PFSK-1 (cell line): Measurements from ENCODE around the gene EPB41L4A. TPM values are rescaled to one million over a fixed set of nuclear protein-coding genes. Genes with fewer than 3 reads are reported as not detected.

ENCODE experiments used
- FOXP2 ChIP-seq: optimal IDR thresholded peaks from 2 replicates; pipeline ENCODE3; 2011; ENCODE audit warnings: borderline replicate concordance, control low read depth, inconsistent platforms; ENCODE audit not compliant: insufficient read depth; ENCODE audit errors: extremely low read length, extremely low read depth
- POLR2AphosphoS5 ChIP-seq: IDR thresholded peaks from 2 replicates; pipeline ENCODE4 v1.6.1; 2012; ENCODE audit warnings: low read depth, mild to moderate bottlenecking, control low read depth, low read length, moderate library complexity
- SIN3A ChIP-seq: IDR thresholded peaks from 2 replicates; pipeline ENCODE4 v1.6.1; 2012; ENCODE audit warnings: mild to moderate bottlenecking, low read length, moderate library complexity, borderline replicate concordance; ENCODE audit not compliant: insufficient read depth
- TAF1 ChIP-seq: IDR thresholded peaks from 2 replicates; pipeline ENCODE4 v1.6.1; 2012; ENCODE audit warnings: low read length, control low read depth, borderline replicate concordance; ENCODE audit not compliant: insufficient read depth
- polyA plus RNA-seq: library from polyadenylated mRNA; unstranded; fragments of >200 nt; gene quantifications from one replicate; pipeline ENCODE4 v1.2.1, GENCODE V29; 2012; ENCODE audit warnings: low read depth, missing spikeins; ENCODE audit not compliant: insufficient read length
- TF ChIP-seq, protein P1 (sequence below), 2 experiments: IDR thresholded peaks; 2 replicates each; pipeline versions ENCODE4 v1.6.1 to v1.8.0; 2011 to 2012; ENCODE audit warnings: low read depth in 2 of 2, low read length in 2 of 2, control low read depth in 1 of 2, inconsistent platforms in 1 of 2, mild to moderate bottlenecking in 1 of 2, moderate library complexity in 1 of 2; ENCODE audit not compliant: insufficient read depth in 1 of 2

Gene EPB41L4A
- polyA plus RNA-seq = 0.13 TPM

DNA sequence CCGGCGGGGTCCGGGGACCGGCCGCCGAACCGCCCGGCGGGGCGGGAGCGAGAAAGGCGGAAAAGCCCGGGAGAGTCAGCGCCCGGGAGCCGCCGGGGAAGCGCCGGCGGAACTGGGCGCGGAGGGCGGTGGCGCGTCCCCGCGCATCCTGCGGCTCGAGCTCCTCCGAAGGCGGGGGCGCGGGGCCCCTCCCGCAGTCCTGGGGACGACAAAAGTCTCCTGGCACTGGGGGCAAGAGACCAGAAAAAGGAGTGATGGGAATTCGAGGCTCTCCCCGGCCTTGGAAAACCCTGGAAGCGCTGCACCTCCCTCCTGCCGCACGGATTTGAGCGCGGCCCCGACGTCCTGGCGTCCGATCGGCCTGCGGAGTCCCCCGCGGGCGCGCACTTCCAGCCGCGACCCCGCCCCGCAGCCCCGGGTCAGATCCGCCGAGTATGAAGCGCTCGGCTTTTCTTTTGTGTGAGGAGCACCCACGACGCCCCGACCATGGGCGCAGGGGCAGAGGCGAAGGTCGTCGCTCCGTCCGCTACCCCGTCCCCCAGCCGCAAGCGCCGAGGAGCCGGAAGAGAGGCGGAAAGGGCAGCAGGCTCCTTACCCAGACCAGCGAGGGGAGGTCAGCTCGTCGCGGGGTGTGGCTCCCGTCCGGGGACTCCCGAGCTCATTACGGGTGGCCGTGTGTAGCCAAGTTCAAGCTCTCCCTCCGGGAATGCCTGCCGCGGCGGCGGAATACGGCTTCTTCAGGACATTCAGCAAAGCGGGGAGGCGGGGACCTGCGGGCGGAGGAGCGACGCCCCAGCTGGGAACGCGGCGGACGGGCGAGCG lies at the start of gene EPB41L4A:
Gene EPB41L4A (minus strand): TSS at position 114 of the 822 bp plus-strand sequence. CDS start 238 bp downstream, outside the sequence.
- no peak for TF ChIP-seq POLR2AphosphoS5
- TF ChIP-seq TAF1 = no peak
- TF ChIP-seq SIN3A = no peak
- TF ChIP-seq, protein P1, sequence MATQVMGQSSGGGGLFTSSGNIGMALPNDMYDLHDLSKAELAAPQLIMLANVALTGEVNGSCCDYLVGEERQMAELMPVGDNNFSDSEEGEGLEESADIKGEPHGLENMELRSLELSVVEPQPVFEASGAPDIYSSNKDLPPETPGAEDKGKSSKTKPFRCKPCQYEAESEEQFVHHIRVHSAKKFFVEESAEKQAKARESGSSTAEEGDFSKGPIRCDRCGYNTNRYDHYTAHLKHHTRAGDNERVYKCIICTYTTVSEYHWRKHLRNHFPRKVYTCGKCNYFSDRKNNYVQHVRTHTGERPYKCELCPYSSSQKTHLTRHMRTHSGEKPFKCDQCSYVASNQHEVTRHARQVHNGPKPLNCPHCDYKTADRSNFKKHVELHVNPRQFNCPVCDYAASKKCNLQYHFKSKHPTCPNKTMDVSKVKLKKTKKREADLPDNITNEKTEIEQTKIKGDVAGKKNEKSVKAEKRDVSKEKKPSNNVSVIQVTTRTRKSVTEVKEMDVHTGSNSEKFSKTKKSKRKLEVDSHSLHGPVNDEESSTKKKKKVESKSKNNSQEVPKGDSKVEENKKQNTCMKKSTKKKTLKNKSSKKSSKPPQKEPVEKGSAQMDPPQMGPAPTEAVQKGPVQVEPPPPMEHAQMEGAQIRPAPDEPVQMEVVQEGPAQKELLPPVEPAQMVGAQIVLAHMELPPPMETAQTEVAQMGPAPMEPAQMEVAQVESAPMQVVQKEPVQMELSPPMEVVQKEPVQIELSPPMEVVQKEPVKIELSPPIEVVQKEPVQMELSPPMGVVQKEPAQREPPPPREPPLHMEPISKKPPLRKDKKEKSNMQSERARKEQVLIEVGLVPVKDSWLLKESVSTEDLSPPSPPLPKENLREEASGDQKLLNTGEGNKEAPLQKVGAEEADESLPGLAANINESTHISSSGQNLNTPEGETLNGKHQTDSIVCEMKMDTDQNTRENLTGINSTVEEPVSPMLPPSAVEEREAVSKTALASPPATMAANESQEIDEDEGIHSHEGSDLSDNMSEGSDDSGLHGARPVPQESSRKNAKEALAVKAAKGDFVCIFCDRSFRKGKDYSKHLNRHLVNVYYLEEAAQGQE (IDR thresholded peaks at IDR 0.05; ENCODE audit: insufficient read depth in 1 of 2, low read depth in 2 of 2, low read length in 2 of 2) = no peak
- TF ChIP-seq FOXP2 = no peak

GRCh38 chr5:112467485-112467884 lies 48.4 kb upstream of the EPB41L4A start:
- TF ChIP-seq POLR2AphosphoS5 (no peak), SIN3A (no peak), TAF1 (no peak), FOXP2 (no peak)
- TF ChIP-seq, protein P1 (IDR thresholded peaks at IDR 0.05; ENCODE audit: insufficient read depth in 1 of 2, low read depth in 2 of 2, low read length in 2 of 2) = no peak

GRCh38 chr5:112445626-112446350 lies 26.7 kb upstream of the EPB41L4A start:
- TF ChIP-seq FOXP2 (no peak), TAF1 (no peak), SIN3A (no peak)
- TF ChIP-seq, protein P1 (IDR thresholded peaks at IDR 0.05; ENCODE audit: insufficient read depth in 1 of 2, low read depth in 2 of 2, low read length in 2 of 2) = no peak

DNA sequence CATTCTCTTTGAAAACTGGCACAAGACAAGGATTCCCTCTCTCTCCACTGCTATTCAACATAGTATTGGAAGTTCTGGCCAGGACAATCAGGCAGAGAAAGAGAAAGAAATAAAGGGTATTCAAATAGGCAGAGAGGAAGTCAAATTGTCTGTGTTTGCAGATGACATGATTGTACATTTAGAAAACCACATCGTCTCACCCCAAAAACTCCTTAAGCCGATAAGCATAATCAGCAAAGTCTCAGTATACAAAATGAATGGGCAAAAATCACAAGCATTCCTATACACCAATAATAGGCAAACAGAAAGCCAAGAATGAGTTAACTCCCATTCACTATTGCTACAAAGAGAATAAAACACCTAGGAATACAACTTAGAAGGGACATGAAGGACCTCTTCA lies 21.0 kb upstream of the EPB41L4A start:
- no peak for TF ChIP-seq TAF1
- TF ChIP-seq, protein P1 (IDR thresholded peaks at IDR 0.05; ENCODE audit: insufficient read depth in 1 of 2, low read depth in 2 of 2, low read length in 2 of 2) = no peak
- no peak for TF ChIP-seq SIN3A
- no peak for TF ChIP-seq POLR2AphosphoS5
- TF ChIP-seq FOXP2 = no peak
